ENCODE measurements around the gene PTPRS. TPM values are rescaled to one million over a fixed set of nuclear protein-coding genes. Genes with fewer than 3 reads are reported as not detected.

PTPRS gene
- total RNA-seq, 2 experiments from 2014 or later: 0.05 TPM; not detected in 1

GRCh38 chr19:5296457-5297271 is 43.9 kb downstream of the PTPRS start:
- DNase-seq (no peak), ATAC-seq (no peak)
- H3K27me3 Mint-ChIP-seq (ENCODE audit: low read depth): peaks cover 14% of the 10 kb centered on the region
- no peaks in the 10 kb centered on the region for H3K4me1 Mint-ChIP-seq (ENCODE audit: low read depth)
- no peaks in the 10 kb centered on the region for H3K36me3 Mint-ChIP-seq (ENCODE audit: low read depth)
- no peaks in the 10 kb centered on the region for H3K9me3 Mint-ChIP-seq (ENCODE audit: insufficient read depth)
- CTCF ChIA-PET: no interaction called here
- no peak overlapping the region for H3K27ac Mint-ChIP-seq
- POLR2A ChIA-PET: no interaction called here
- no peak overlapping the region for H3K4me3 Mint-ChIP-seq

- ChIA-PET POLR2A (no interaction called here), CTCF (no interaction called here)
- DNase-seq (no peak), ATAC-seq (no peak)
- Mint-ChIP-seq H3K4me3 (no peak overlapping the region), H3K9me3 (ENCODE audit: insufficient read depth) (no peaks in the 10 kb centered on the region), H3K27me3 (ENCODE audit: low read depth) (peaks cover 17% of the 10 kb centered on the region), H3K36me3 (ENCODE audit: low read depth) (no peaks in the 10 kb centered on the region), H3K27ac (no peak overlapping the region), H3K4me1 (ENCODE audit: low read depth) (no peaks in the 10 kb centered on the region)
Observed at GRCh38 chr19:5296021-5296420, 44.6 kb downstream of the PTPRS start.

GRCh38 chr19:5294403-5295160 is 46.0 kb downstream of the PTPRS start:
- no peak for DNase-seq
- ATAC-seq: no peak
- CTCF ChIA-PET: no interaction called here
- Mint-ChIP-seq H3K27ac (no peak overlapping the region), H3K4me3 (no peak overlapping the region), H3K36me3 (ENCODE audit: low read depth) (no peaks in the 10 kb centered on the region), H3K27me3 (ENCODE audit: low read depth) (peaks cover 17% of the 10 kb centered on the region), H3K4me1 (ENCODE audit: low read depth) (no peaks in the 10 kb centered on the region), H3K9me3 (ENCODE audit: insufficient read depth) (no peaks in the 10 kb centered on the region)
- POLR2A ChIA-PET: no interaction called here

GRCh38 chr19:5293612-5294378 is 46.8 kb downstream of the PTPRS start:
- ATAC-seq (peak; percentile 14), DNase-seq (no peak)
- Mint-ChIP-seq H3K27me3 (ENCODE audit: low read depth) (peaks cover 17% of the 10 kb centered on the region), H3K4me1 (ENCODE audit: low read depth) (no peaks in the 10 kb centered on the region), H3K4me3 (no peak overlapping the region), H3K9me3 (ENCODE audit: insufficient read depth) (no peaks in the 10 kb centered on the region), H3K27ac (no peak overlapping the region), H3K36me3 (ENCODE audit: low read depth) (no peaks in the 10 kb centered on the region)
- CTCF ChIA-PET: no interaction called here
- POLR2A ChIA-PET: no interaction called here

- H3K27me3 Mint-ChIP-seq (ENCODE audit: low read depth): peaks cover 17% of the 10 kb centered on the region
- ATAC-seq (peak; percentile 72), DNase-seq (peak; percentile 39)
- POLR2A ChIA-PET: no interaction called here
- CTCF ChIA-PET: no interaction called here
- H3K9me3 Mint-ChIP-seq (ENCODE audit: insufficient read depth): no peaks in the 10 kb centered on the region
- no peak overlapping the region for H3K27ac Mint-ChIP-seq
- no peaks in the 10 kb centered on the region for H3K36me3 Mint-ChIP-seq (ENCODE audit: low read depth)
- H3K4me1 Mint-ChIP-seq (ENCODE audit: low read depth): no peaks in the 10 kb centered on the region
- no peak overlapping the region for H3K4me3 Mint-ChIP-seq
Observed at GRCh38 chr19:5292822-5293611, 47.6 kb downstream of the PTPRS start.

- peaks cover 17% of the 10 kb centered on the region for H3K27me3 Mint-ChIP-seq (ENCODE audit: low read depth)
- no peak overlapping the region for H3K27ac Mint-ChIP-seq
- ChIA-PET CTCF (no interaction called here), POLR2A (no interaction called here)
- no peaks in the 10 kb centered on the region for H3K9me3 Mint-ChIP-seq (ENCODE audit: insufficient read depth)
- no peaks in the 10 kb centered on the region for H3K4me1 Mint-ChIP-seq (ENCODE audit: low read depth)
- H3K4me3 Mint-ChIP-seq: no peak overlapping the region
- no peak for DNase-seq
- H3K36me3 Mint-ChIP-seq (ENCODE audit: low read depth): no peaks in the 10 kb centered on the region
- ATAC-seq: no peak
Observed at GRCh38 chr19:5292453-5292821, 48.2 kb downstream of the PTPRS start.

GRCh38 chr19:5291588-5292193 is 48.9 kb downstream of the PTPRS start:
- peaks cover 17% of the 10 kb centered on the region for H3K27me3 Mint-ChIP-seq (ENCODE audit: low read depth)
- H3K4me1 Mint-ChIP-seq (ENCODE audit: low read depth): no peaks in the 10 kb centered on the region
- no peaks in the 10 kb centered on the region for H3K9me3 Mint-ChIP-seq (ENCODE audit: insufficient read depth)
- no peak overlapping the region for H3K27ac Mint-ChIP-seq
- ChIA-PET POLR2A (no interaction called here), CTCF (no interaction called here)
- no peak overlapping the region for H3K4me3 Mint-ChIP-seq
- ATAC-seq (no peak), DNase-seq (no peak)
- no peaks in the 10 kb centered on the region for H3K36me3 Mint-ChIP-seq (ENCODE audit: low read depth)

Other genes with a start within 250 kb of the PTPRS start
- not detected for gene ZNRF4, start 114.6 kb upstream of the PTPRS start, total RNA-seq
- gene TINCR, start 227.1 kb upstream of the PTPRS start, total RNA-seq: under 1 TPM; 0.26 to 0.68 TPM

Data from activated CD8-positive, alpha-beta T cell treated with anti-CD3 and anti-CD28 coated beads, Interleukin-2, amount 10 ng/mL, durations not matched to agents 7 days and 5 days (primary cell).